Measurements from ENCODE around the gene PECR. TPM values are rescaled to one million over a fixed set of nuclear protein-coding genes. Genes with fewer than 3 reads are reported as not detected.

The PECR gene
- total RNA-seq, 2 experiments from 2014 or later = 28.2 to 29.4 TPM

GRCh38 chr2:216074794-216075193, 6.8 kb downstream of the PECR start:
- DNase-seq (no peak), ATAC-seq (ENCODE audit: low read depth) (no peak)
- H3K27ac Mint-ChIP-seq = no peak overlapping the region
- H3K36me3 Mint-ChIP-seq = peaks cover 31% of the 10 kb centered on the region
- H3K27me3 Mint-ChIP-seq = no peaks in the 10 kb centered on the region
- POLR2A ChIA-PET = interaction anchor here (1.2 kb wide), 1 partner anchor 9 kb away, joined by 4 read pairs; no protein-coding TSS in a partner anchor
- H3K9me3 Mint-ChIP-seq = no peaks in the 10 kb centered on the region
- H3K4me1 Mint-ChIP-seq = peaks cover 20% of the 10 kb centered on the region
- no peak overlapping the region for H3K4me3 Mint-ChIP-seq

- ATAC-seq (ENCODE audit: low read depth) = no peak
- POLR2A ChIA-PET = interaction anchor here (1.2 kb wide), 1 partner anchor 10 kb away, joined by 4 read pairs; no protein-coding TSS in a partner anchor
- H3K27me3 Mint-ChIP-seq = no peaks in the 10 kb centered on the region
- no peak overlapping the region for H3K27ac Mint-ChIP-seq
- no peaks in the 10 kb centered on the region for H3K9me3 Mint-ChIP-seq
- H3K4me1 Mint-ChIP-seq = peaks cover 21% of the 10 kb centered on the region
- DNase-seq = no peak
- no peak overlapping the region for H3K4me3 Mint-ChIP-seq
- peaks cover 31% of the 10 kb centered on the region for H3K36me3 Mint-ChIP-seq
Observed at GRCh38 chr2:216074380-216074779, 7.2 kb downstream of the PECR start.

GRCh38 chr2:216073773-216074172, 7.8 kb downstream of the PECR start:
- H3K27me3 Mint-ChIP-seq = no peaks in the 10 kb centered on the region
- H3K36me3 Mint-ChIP-seq = peaks cover 32% of the 10 kb centered on the region
- peaks cover 22% of the 10 kb centered on the region for H3K4me1 Mint-ChIP-seq
- no peak overlapping the region for H3K4me3 Mint-ChIP-seq
- ATAC-seq (ENCODE audit: low read depth) = no peak
- no peaks in the 10 kb centered on the region for H3K9me3 Mint-ChIP-seq
- DNase-seq = no peak
- POLR2A ChIA-PET = no interaction called here
- H3K27ac Mint-ChIP-seq = no peak overlapping the region

GRCh38 chr2:216072473-216072872, 9.1 kb downstream of the PECR start:
- Mint-ChIP-seq H3K9me3 (no peaks in the 10 kb centered on the region), H3K4me3 (no peak overlapping the region), H3K36me3 (peaks cover 30% of the 10 kb centered on the region), H3K27ac (no peak overlapping the region), H3K4me1 (peaks cover 23% of the 10 kb centered on the region), H3K27me3 (no peaks in the 10 kb centered on the region)
- POLR2A ChIA-PET = no interaction called here
- no peak for DNase-seq
- no peak for ATAC-seq (ENCODE audit: low read depth)

GRCh38 chr2:216071111-216071851, 10.3 kb downstream of the PECR start:
- Mint-ChIP-seq H3K4me1 (peaks cover 23% of the 10 kb centered on the region), H3K27ac (no peak overlapping the region), H3K4me3 (no peak overlapping the region), H3K36me3 (peaks cover 29% of the 10 kb centered on the region), H3K9me3 (no peaks in the 10 kb centered on the region), H3K27me3 (no peaks in the 10 kb centered on the region)
- DNase-seq (no peak), ATAC-seq (ENCODE audit: low read depth) (no peak)
- POLR2A ChIA-PET = no interaction called here

- H3K4me3 Mint-ChIP-seq = no peak overlapping the region
- H3K4me1 Mint-ChIP-seq = peaks cover 19% of the 10 kb centered on the region
- no peak for ATAC-seq (ENCODE audit: low read depth)
- POLR2A ChIA-PET = no interaction called here
- H3K36me3 Mint-ChIP-seq = peaks cover 21% of the 10 kb centered on the region
- no peak for DNase-seq
- no peak overlapping the region for H3K27ac Mint-ChIP-seq
- no peaks in the 10 kb centered on the region for H3K9me3 Mint-ChIP-seq
- no peaks in the 10 kb centered on the region for H3K27me3 Mint-ChIP-seq
Observed at GRCh38 chr2:216070195-216070594, 11.4 kb downstream of the PECR start.

GRCh38 chr2:216069028-216069427, 12.6 kb downstream of the PECR start:
- no peak for ATAC-seq (ENCODE audit: low read depth)
- H3K9me3 Mint-ChIP-seq = no peaks in the 10 kb centered on the region
- H3K36me3 Mint-ChIP-seq = peaks cover 13% of the 10 kb centered on the region
- H3K27me3 Mint-ChIP-seq = no peaks in the 10 kb centered on the region
- H3K4me3 Mint-ChIP-seq = no peak overlapping the region
- H3K27ac Mint-ChIP-seq = no peak overlapping the region
- H3K4me1 Mint-ChIP-seq = peaks cover 11% of the 10 kb centered on the region
- POLR2A ChIA-PET = interaction anchor here (1.4 kb wide), 1 partner anchor 11 kb away, joined by 6 read pairs; no protein-coding TSS in a partner anchor
- DNase-seq = no peak

GRCh38 chr2:216066230-216066629, 15.4 kb downstream of the PECR start:
- no peaks in the 10 kb centered on the region for H3K9me3 Mint-ChIP-seq
- DNase-seq (no peak), ATAC-seq (ENCODE audit: low read depth) (no peak)
- H3K27ac Mint-ChIP-seq = no peak overlapping the region
- H3K36me3 Mint-ChIP-seq = peaks cover 6% of the 10 kb centered on the region
- POLR2A ChIA-PET = no interaction called here
- H3K4me3 Mint-ChIP-seq = no peak overlapping the region
- H3K4me1 Mint-ChIP-seq = peaks cover 8% of the 10 kb centered on the region
- H3K27me3 Mint-ChIP-seq = no peaks in the 10 kb centered on the region

- Mint-ChIP-seq H3K27ac (no peak overlapping the region), H3K4me1 (peaks cover 8% of the 10 kb centered on the region), H3K4me3 (no peak overlapping the region), H3K36me3 (peaks cover 4% of the 10 kb centered on the region), H3K27me3 (no peaks in the 10 kb centered on the region), H3K9me3 (no peaks in the 10 kb centered on the region)
- DNase-seq (no peak), ATAC-seq (ENCODE audit: low read depth) (no peak)
- POLR2A ChIA-PET = no interaction called here
Observed at GRCh38 chr2:216064665-216065064, 16.9 kb downstream of the PECR start.

- Mint-ChIP-seq H3K27ac (no peak overlapping the region), H3K4me1 (peaks cover 7% of the 10 kb centered on the region), H3K9me3 (no peaks in the 10 kb centered on the region), H3K27me3 (no peaks in the 10 kb centered on the region), H3K36me3 (peaks cover 6% of the 10 kb centered on the region), H3K4me3 (no peak overlapping the region)
- no peak for DNase-seq
- POLR2A ChIA-PET = no interaction called here
- ATAC-seq (ENCODE audit: low read depth) = no peak
Observed at GRCh38 chr2:216064014-216064630, 17.5 kb downstream of the PECR start.

GRCh38 chr2:216059233-216059834, 22.3 kb downstream of the PECR start:
- POLR2A ChIA-PET = interaction anchor here (1.1 to 2.5 kb wide), 4 partner anchors 9 to 93 kb away, joined by 4 to 11 read pairs (median 6); partner anchors contain the start of genes PECR and TMEM169
- Mint-ChIP-seq H3K4me3 (no peak overlapping the region), H3K4me1 (peaks cover 31% of the 10 kb centered on the region), H3K36me3 (peaks cover 19% of the 10 kb centered on the region), H3K27me3 (no peaks in the 10 kb centered on the region), H3K27ac (no peak overlapping the region), H3K9me3 (no peaks in the 10 kb centered on the region)
- DNase-seq = no peak
- ATAC-seq (ENCODE audit: low read depth) = no peak

- Mint-ChIP-seq H3K4me3 (peak overlapping the region; percentile 79), H3K4me1 (peaks cover 31% of the 10 kb centered on the region), H3K9me3 (no peaks in the 10 kb centered on the region), H3K36me3 (peaks cover 19% of the 10 kb centered on the region), H3K27ac (peak overlapping the region; percentile 92), H3K27me3 (no peaks in the 10 kb centered on the region)
- DNase-seq = peak; percentile 66
- peak; percentile 99 for ATAC-seq (ENCODE audit: low read depth)
- POLR2A ChIA-PET = interaction anchor here (1.6 to 2.5 kb wide), 4 partner anchors 11 to 52 kb away, joined by 4 to 11 read pairs (median 8); partner anchors contain the start of genes PECR, TMEM169 and XRCC5
Observed at GRCh38 chr2:216057688-216058193, 23.9 kb downstream of the PECR start.

GRCh38 chr2:216056739-216057138, 24.9 kb downstream of the PECR start:
- H3K36me3 Mint-ChIP-seq = peaks cover 21% of the 10 kb centered on the region
- POLR2A ChIA-PET = no interaction called here
- peak overlapping the region; percentile 21 for H3K27ac Mint-ChIP-seq
- ATAC-seq (ENCODE audit: low read depth) (no peak), DNase-seq (no peak)
- H3K9me3 Mint-ChIP-seq = no peaks in the 10 kb centered on the region
- no peak overlapping the region for H3K4me3 Mint-ChIP-seq
- H3K27me3 Mint-ChIP-seq = no peaks in the 10 kb centered on the region
- peaks cover 31% of the 10 kb centered on the region for H3K4me1 Mint-ChIP-seq

Measured in activated naive CD8-positive, alpha-beta T cell treated with anti-CD3 and anti-CD28 coated beads, Interleukin-2, amount 10 ng/mL, durations not matched to agents 7 days and 5 days (primary cell).